ENCODE data around the gene IFTAP.

IFTAP gene

DNA sequence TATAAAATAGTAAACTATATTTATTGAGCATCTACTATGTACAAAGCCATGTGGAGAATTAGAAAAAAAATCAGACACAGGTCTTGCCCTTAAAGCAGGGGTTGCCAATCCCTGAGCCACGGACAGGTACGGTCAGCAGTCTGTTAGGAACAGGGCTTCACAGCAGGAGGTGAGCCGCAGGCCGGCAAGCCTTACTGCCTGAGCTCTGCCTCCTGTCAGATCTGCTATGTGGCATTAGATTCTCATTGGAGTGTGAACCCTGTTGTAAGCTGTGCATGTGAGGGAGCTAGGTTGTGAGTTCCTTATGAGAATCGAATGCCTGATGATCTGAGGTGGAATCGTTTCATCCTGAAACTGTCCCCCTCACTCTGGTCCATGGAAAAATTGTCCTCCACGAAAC is 5.9 kb downstream of the IFTAP start:
- DNase-seq = no peak

DNA sequence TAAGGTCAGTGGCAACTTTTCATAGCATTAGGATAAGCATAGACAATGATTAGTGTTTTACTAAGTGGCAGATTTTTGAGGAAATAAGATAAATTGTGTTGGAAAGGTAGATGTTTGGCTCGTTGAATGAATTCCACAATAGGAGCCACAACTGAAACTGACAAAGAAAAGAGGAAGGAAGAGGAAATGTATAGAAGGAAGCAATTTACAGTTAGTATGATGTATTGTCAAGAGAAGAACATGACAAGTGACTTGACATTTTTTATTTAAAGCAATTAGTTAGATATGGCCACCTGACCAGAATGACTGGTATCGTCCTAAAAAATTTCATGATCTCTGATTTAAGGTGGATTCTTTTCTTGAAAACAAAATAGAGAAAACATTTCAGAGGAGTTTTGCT is 6.9 kb downstream of the IFTAP start:
- no peak for DNase-seq

DNA sequence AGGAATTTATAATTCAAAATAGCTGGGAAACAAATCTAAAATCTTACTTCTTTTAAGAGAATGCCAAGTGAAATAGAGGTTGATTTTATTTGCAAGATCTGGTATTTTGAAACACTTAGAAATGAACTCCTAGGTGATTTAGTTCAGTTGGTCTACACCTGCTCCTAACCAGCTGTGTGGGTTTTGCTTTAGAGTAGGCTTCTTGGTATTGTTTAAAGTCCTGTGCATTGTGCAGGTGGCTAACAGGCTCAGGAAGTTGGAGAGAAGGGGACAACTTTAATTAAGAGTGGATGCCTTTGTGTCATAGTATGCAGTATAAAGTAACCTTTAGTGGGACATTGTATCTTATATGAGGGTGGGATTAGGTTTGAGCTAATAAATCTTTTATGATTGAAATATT is 7.8 kb downstream of the IFTAP start:
- DNase-seq = no peak

- no peak for DNase-seq
These were observed 11.2 kb downstream of the IFTAP start for GRCh38 chr11:36605221-36606216.

- no peak for DNase-seq
These were observed 14.3 kb downstream of the IFTAP start for GRCh38 chr11:36608491-36609199.

DNA sequence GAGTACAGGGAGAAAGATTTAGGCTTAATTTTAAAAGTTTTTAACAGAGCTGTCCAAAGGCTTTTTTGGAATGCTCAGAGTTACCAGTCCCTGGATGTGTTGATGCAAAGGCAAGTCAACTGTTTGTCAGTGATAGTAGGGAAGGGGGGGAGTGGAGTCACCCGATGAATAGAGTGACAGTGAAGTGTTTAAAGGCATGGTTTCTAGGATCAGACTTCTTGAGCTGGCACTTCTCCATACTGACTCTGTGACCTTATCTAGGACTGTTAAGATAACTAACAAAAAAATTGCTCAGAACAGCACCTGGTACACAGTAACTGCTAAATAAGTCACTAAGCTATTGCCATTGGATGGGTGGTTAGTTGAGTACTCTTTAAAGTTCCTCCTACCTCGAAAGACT is 15.1 kb downstream of the IFTAP start:
- DNase-seq = no peak

DNA sequence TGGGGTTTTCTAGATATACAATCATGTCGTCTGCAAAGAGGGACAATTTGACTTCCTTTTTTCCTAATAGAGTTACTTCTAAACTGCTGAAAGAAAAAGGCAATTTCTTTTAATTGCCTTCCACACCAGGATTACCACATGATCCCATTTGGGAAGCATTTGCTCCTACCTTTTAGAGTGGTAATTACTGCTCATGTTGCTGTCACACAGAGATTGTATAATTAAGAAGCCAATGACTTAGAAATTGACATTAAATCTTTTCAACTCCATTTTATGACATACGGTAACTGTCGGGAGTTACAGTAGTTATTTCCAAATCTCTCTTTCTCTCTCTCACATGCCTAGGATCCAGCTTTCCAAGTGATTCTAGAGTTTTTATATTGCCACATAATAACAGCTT is 21.5 kb downstream of the IFTAP start:
- DNase-seq = peak; percentile 62

- peak; percentile 77 for DNase-seq
These were observed 23.5 kb downstream of the IFTAP start for GRCh38 chr11:36617543-36618362.

DNA sequence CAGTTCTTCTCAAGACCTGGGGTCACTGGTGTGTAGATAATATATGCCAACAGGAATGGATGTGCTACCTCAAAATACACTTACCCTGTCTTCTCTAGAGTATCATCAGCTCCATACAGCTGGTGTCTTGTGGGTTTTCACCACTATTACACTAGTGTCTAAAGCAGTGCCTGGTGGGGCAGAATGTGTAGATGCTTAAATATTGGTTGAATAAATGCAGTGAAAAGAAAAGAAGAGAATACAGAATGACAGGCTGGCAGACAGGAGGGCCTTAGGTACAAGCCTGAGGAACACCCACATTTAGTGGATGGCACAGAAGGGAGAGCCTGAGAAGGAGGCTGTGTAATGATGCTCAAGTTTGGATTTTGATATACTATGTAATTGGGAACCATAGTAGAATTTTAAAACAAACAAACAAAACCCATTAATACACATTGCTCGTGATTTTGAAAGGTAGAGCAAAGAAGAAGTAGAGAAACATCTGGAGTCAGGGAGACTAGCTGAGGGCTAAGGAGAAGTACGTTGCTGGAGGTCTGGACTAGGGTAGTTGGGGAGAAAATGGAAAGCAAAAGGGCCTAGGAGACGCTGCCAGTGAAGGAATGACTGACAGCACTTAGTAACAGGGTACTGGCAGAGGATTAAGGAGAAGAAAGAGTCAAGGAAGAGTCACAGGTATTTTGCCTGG is 24.2 kb downstream of the IFTAP start:
- DNase-seq = peak; percentile 8

- peak; percentile 71 for DNase-seq
These were observed 25.2 kb downstream of the IFTAP start for GRCh38 chr11:36619502-36619901.

GRCh38 chr11:36620246-36620645 is 25.9 kb downstream of the IFTAP start:
- DNase-seq = no peak

DNA sequence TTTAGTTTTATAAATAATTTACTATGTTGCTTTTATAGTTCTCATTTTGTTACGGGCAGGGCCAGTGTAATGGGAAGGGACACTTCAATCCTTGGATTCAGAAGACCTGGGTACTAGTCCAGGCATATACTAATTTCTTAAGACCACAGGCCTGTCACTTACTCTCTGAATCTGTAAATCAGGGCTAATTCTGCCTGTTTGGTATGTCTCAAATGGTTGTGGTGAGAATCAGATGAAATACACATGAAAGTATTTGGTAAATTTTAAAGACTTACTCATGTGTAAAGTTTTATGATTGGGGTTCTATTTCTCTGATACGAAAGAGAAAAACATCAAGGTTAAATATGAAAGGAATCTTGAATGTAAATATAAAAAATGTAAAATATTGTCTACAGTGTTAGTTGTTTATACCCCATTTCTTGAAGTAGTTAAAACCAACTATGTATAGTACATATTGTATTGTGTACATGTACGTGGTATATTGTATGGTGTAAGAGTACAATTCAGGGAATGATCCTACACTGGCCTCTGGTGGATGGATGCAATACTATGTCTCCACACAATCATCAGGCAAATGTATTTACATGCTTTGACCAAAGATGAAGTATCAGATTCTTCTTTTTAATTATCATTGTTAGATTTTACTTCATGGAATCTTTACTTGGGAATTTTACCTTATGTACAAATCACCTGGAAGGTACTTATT is 28.3 kb downstream of the IFTAP start:
- peak; percentile 72 for DNase-seq

DNA sequence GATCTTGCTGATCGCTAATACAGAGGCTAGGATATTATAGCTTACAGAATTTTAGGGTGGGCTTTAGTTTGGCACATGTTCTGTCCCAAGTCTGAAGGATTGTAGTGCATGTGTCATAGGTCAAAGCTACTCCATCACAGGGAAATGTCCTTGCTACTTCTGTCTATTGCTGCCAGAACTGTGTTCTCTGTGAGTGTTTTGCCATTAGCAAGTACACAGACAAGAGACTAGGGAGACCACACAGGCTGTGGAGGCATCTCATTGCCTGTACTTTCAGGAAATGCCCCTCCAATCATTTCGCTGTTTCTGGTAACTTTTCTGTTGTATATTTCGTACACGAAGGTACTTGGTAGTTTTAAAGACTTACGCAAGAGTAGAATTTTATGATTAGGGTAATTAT is 29.2 kb downstream of the IFTAP start:
- no peak for DNase-seq

DNA sequence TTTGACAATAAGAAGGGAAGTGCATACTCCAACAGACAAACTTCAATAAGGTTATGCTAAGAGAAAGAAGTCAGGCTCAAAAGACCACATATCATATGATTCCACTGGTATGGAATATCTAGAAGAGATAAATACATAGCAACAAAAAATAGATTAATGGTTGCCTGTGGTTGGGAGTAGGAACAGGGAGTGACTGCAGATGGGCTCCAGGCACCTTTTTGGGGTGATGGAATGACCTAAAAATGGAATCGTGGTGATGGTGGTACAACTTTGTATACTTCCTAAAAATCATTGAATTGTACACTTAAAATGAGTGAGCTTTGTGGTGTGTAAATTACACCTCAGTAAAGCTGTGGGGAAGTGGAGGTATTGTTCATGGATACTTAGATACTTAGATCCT is 32.7 kb downstream of the IFTAP start:
- no peak for DNase-seq

DNA sequence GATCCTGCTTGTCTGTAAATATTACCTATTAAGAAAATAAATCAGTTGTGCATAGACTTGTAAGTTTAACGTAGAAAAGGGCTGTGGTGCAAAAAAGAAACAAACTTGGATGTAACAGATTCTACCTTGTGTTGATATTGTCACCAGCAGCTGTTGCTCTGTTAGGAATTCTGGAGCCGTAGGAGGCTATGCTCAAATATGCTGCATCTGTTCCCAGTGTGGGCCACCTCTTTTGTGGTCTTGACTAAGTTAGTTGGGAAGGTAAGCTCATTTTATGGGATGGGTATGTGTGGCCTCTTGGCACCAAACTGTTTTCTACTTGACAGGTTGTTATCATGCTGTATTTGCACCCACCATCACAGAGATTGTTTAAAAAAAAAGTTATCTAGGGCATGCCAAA is 33.2 kb downstream of the IFTAP start:
- no peak for DNase-seq

DNA sequence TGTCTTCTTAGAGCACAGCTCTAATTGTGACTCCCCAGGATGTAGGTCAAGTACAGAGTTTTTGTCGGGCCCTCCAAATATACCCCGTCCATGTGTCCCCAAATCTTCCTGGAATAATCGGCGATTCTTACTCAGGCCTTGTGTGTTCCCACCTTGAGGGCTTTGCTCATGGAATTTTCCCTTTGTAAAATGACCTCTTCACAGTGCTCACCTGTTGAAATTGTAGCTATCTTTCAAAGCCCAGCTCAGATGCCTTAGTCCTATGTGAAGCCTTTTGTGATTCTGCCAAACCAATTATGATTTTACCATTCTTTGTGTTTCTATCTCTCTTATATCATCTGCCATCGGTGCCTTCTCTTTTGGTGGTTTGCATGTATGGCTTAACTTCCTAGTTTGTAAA is 33.8 kb downstream of the IFTAP start:
- no peak for DNase-seq

DNA sequence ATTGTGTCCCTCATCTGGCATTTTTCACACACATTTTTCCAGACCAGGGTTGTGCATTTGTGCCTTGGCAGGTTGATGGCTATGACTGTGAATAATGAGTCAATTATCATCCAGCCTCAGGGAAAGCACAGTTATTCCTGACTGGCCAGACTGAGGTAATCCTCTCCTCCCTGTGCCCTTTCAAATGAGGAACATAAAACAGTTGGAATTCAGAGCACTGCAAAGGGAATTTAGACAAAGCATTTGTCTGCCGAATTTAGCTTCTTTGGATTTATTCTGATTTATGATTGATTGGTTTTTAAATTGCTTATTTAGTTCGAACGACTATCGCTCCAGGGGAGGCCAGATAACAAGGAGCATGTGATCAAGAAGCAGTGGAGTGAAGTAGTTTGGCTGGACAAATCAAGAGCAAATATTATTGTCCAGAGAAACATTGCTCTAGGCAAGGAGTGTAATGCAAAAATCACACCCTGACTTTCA is 34.5 kb downstream of the IFTAP start:
- no peak for DNase-seq

DNA sequence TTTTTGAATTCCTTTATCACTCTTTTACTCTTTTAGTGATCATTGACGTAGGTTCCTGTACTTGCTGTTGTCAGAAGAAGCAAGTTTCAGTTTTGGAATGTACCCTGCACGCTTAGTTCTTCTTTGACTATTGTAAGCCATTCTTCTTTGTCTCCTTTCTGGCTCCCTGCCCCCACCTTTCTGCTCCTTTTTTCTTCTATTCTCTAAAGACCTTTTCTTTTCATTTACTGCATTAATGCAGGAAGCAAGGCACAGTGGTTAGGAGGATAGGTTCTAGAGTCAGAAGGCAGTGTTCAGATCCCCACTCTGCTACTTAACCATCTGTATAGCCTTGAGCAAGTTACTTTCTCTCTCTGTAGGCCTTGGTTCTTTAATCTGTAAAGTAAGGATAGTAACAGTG is 37.5 kb downstream of the IFTAP start:
- no peak for DNase-seq

DNA sequence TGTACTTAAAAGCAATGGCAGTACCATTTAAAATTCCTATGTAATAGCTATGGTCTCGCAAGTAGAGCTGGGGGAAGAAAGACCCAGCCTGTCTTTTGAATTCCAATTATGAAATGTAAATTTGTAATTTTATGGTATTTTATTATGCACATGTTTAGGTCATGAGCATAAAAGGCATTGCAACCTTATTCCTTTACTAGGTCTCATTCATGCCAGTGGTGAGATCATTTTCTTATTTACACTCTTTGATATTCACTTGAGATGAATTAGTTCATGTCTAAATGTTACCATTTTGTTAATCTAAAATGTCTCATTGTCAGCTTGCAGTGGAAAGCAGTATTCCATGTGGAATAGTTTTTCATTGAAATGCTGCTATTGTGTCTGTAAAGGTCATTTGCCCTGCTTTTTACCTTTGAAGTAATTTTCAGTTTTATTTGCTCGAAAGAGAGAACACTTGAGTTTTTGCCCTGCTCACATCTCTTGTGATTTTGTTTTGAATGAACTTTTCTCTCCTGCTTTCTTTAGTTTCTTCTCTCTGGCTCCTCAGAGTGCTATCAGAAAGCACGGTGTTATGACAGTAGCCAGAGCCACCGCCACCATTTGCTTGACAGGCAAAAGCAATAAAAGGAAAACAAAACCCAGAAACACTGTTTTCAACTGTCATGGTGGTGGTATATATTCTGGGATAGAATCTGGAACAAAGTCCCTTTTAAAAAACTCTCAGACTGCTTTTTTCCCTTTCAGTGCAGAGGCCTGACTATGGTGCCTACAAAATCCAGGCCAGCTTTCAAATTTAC is 41.0 kb downstream of the IFTAP start:
- no peak for DNase-seq

- no peak for DNase-seq
These were observed 44.3 kb downstream of the IFTAP start for GRCh38 chr11:36638556-36638955.
